ENCODE measurements around the gene ANXA11. TPM values are rescaled to one million over a fixed set of nuclear protein-coding genes. Genes with fewer than 3 reads are reported as not detected.

The ANXA11 gene
- total and polyA plus RNA-seq, 2 experiments from 2014 or later = 42.3 to 70.0 TPM

GRCh38 chr10:80163741-80164341 is 41.5 kb downstream of the ANXA11 start:
- no peaks in the 10 kb centered on the region for H3F3A ChIP-seq (replicated peaks; ENCODE audit: low read depth)
- TF ChIP-seq EZH2phosphoT487 (IDR thresholded peaks at IDR 0.05; ENCODE audit: unreplicated experiment) = no peak
- no peak for TF ChIP-seq ETS1 (IDR thresholded peaks at IDR 0.05)
- TF ChIP-seq NANOG (IDR thresholded peaks at IDR 0.05; ENCODE audit: borderline replicate concordance) = no peak
- TF ChIP-seq ZNF114 (CRISPR knock-in tag; IDR thresholded peaks at IDR 0.05) = no peak
- TF ChIP-seq JUNB (IDR thresholded peaks at IDR 0.05; ENCODE audit: unreplicated experiment) = no peak
- TF ChIP-seq POLR2AphosphoS5 (IDR thresholded peaks at IDR 0.05; ENCODE audit: low read depth) = no peak
- no peak for TF ChIP-seq STAT1 (IDR thresholded peaks at IDR 0.05; ENCODE audit: unreplicated experiment)
- TF ChIP-seq ZNF462 (CRISPR knock-in tag; IDR thresholded peaks at IDR 0.05) = no peak
- TF ChIP-seq REST (IDR thresholded peaks at IDR 0.05; ENCODE audit: unreplicated experiment) = no peak
- TF ChIP-seq EZH2 (IDR thresholded peaks at IDR 0.05; ENCODE audit: low read depth, unreplicated experiment) = no peak
- H3K4me1 ChIP-seq (ENCODE audit: insufficient read depth) = peaks cover 9% of the 10 kb centered on the region; the same call in 1 of the 2 replicates
- Mint-ChIP-seq H3K4me3 (no peak overlapping the region), H3K27ac (no peak overlapping the region), H3K4me1 (peaks cover 16% of the 10 kb centered on the region), H3K27me3 (ENCODE audit: insufficient read depth, low read depth, poor library complexity) (peaks cover 3% of the 10 kb centered on the region), H3K36me3 (ENCODE audit: low read depth) (peaks cover 20% of the 10 kb centered on the region), H3K9me3 (no peaks in the 10 kb centered on the region)
- H3K4me2 ChIP-seq = no peak overlapping the region
- no peaks in the 10 kb centered on the region for H3K36me3 ChIP-seq (ENCODE audit: insufficient read depth)
- H3K4me3 ChIP-seq = no peak overlapping the region
- DNase-seq (ENCODE audit: low spot score) (no peak), ATAC-seq (no peak)
- H3K9me2 ChIP-seq (ENCODE audit: insufficient read depth) = no peaks in the 10 kb centered on the region
- H4K20me1 ChIP-seq (replicated peaks; ENCODE audit: insufficient read depth) = no peaks in the 10 kb centered on the region; the same call in 1 of the 2 replicates
- H2AFZ ChIP-seq = no peak overlapping the region
- H3K27me3 ChIP-seq (ENCODE audit: insufficient read depth) = no peaks in the 10 kb centered on the region
- no peaks in the 10 kb centered on the region for H3K79me2 ChIP-seq (replicated peaks; ENCODE audit: insufficient read depth)
- H3K27ac ChIP-seq (ENCODE audit: low read depth) = no peak overlapping the region

Data from GM23338 (cell line).